ENCODE measurements around the gene S100A5.

GRCh38 chr1:153577624-153578051, 36.9 kb upstream of the S100A5 start:
- no peak for TF ChIP-seq EZH2phosphoT487 (IDR thresholded peaks at IDR 0.05; ENCODE audit: insufficient read depth, low read depth)
- TF ChIP-seq EZH2 (IDR thresholded peaks at IDR 0.05; ENCODE audit: insufficient read depth, poor library complexity, severe bottlenecking) = no peak

All from GM23248 (cell line).